GOT3 (cell line): Measurements from ENCODE around the gene WDR89.
"Not testable (repeated sequence)": the region's sequence is repeated elsewhere in the genome, so short reads cannot be mapped to it uniquely, and the experiment has no call there.

Experiments
- DNase-seq: peaks from one replicate; lab custom pipeline; 2025; ENCODE audit warnings: mixed read lengths; lab: John Stamatoyannopoulos, UW

WDR89 gene

DNA sequence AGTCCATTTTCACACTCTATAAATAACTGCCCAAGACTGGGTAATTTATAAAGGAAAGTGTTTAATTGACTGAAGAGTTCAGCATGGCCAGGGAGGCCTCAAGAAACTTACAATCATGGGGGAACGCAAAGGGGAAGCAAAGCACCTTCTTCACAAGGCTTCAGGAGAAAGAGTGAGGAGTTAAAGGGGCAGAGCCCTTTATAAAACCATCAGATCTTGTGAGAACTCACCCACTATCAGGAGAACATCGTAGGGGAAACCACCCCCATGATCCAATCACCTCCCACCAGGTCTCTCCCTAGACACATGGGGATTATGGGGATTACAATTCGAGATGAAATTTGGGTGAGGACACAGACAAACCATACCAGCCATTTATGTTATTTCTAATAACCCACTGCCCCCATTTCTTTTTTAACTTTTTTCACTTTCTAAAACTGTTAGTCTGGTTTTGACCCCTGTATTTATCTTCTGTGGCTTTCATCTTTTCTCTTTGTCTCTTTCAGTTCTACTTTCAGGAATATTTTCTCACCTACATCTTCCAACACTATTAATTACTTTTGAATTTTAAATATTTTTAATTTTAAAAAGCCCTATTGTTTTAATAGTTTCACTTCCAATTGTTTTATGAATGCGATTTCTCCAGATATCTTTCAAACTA, 44.5 kb downstream of the WDR89 start:
- DNase-seq: no peak

DNA sequence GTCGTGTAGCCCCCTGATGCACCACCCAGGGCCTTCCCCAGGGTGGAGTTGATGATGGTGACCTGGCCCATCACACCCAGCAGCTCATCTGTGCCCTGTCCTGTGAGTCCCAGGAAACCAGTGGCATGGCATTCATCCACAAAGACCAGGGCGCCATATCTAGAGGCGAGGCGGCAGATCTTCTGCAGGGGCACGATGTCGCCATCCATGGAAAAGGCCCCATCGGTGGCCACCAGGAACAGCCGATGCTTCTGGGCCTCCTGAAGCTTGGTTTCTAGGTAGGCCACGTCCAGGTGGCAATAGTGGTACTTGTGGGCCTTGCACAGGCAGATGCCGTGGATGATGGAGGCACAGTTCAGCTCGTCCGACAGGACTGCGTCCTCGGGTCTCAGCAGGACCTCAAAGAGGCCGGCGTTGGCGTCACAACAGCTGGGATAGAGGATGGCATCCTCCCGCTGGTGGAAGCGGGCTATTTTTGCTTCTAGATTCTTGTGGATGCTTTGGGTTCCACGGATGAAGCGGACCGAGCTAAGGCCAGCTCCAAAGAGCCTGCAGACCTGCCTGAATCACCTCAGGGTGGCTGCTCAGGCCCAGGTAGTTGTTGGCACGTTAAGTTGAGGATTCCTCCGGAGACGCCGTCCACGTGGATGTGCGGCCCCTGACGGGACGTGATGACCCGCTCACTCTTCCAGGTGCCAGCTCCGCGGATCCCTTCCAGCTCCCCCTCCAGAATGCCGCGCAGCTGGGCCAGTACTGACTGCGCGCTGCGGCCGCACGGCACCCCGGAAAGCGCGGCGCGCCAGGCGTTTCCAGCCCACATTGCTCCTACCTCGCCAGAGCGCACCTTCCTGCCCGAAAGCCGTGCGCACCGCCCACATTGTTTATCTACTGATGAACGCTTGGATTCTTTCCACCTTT, 47.0 kb downstream of the WDR89 start:
- DNase-seq: no peak

DNA sequence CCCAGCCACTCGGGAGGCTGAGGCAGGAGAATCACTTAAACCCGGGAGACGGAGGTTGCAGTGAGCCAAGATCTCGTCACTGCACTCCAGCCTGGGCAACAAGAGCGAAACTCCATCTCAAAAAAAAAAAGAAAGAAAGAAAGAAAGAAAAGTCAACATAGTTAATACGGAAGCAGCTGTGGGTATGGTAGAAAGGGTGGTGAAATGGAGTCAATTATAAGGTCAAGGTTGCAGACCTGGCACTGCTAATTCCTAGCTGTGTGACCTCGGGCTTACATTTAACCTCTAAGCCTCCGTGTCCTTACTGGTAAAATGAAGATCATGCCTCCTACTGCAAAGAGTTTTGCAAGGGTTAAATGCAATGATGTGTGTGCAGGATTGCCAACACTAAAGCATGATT, 58.6 kb downstream of the WDR89 start:
- not testable (repeated sequence) for DNase-seq

GRCh38 chr14:63581491-63581890, 60.2 kb downstream of the WDR89 start:
- no peak for DNase-seq

DNA sequence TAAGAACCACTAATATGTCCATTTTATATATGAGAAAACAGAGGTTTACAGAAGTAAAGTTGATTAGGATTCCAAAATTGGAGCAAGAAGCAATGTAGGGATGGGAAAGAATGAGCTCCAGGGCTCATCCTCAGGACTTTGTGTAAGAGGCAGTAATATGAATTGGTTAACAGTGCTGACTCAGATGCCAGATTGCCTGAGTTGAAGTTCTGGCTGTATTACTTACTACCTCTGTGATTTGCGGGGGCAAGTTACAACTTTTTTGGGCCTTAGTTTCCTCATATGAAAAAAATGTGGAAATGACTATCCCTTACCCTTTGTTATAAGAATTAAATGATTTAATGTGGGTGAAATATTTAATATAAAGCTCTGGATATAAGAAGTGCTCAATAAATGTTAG, 63.4 kb downstream of the WDR89 start:
- no peak for DNase-seq

- no peak for DNase-seq
Observed at GRCh38 chr14:63573581-63573980, 68.1 kb downstream of the WDR89 start.

DNA sequence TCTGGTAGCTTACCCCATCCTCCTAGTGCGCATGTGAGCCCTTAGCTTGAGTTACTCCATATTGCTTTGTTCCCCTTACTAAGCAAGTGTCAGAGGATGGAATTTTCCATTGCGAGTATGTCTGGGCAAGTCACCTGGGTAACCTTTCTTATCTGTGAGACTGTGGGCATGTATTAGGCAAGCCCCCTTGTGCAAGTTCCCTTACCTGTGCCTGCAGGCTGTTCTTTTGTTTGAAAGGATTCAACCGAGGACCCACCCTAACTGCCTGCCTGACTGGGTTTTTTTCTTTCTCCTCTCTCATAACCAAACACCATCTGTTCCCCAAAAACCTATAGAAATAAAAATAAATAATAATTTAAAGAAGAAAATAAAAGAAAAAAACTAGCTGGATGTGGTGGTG, 76.2 kb downstream of the WDR89 start:
- DNase-seq: no peak

- no peak for DNase-seq
Observed at GRCh38 chr14:63564318-63564717, 77.4 kb downstream of the WDR89 start.

DNA sequence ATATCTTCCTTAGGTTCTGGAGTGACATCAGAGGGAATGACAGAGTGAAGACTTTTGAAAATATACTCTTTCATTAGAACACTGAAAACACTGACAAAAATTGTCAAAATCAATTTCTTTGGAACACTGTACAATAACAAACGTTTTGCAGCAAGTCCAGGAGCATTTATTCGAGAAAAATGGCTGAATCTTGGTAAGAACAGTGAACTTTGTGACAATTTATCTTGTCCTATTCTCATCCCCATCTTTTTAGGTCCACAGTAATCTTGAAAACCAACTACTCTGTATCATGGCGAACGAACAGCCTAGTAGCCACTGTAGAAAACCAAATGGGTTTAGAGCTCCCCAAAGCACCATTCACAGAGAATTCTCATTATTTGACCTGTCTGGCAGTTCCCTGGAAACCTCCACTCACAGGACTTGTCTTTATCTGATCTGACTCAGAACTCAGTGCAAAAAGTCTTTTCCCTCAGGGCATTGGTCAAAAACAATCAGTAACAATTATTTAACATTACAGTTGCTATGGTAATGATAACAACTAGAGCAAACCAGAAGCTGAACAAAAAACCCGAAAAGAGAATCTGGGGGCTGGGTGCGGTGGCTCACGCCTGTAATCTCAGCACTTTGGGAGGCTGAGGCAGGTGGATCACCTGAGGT, 78.2 kb downstream of the WDR89 start:
- no peak for DNase-seq

DNA sequence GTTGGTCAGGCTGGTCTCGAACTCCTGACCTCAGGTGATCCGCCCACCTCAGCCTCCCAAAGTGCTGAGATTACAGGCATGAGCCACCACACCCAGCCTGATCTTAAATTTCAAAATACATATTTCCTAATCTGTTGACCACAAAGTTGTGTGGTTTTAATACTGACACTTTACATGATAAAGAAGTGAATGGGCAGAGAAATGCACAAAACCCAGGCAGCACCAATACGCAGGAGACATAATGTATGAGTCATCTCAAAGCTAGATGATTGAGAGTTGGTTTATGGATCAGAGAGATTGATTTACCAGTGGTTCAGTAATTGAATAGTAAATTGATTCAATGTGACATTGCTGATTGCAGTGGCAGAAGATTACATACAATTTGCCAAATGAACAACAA, 79.3 kb downstream of the WDR89 start:
- DNase-seq: no peak

DNA sequence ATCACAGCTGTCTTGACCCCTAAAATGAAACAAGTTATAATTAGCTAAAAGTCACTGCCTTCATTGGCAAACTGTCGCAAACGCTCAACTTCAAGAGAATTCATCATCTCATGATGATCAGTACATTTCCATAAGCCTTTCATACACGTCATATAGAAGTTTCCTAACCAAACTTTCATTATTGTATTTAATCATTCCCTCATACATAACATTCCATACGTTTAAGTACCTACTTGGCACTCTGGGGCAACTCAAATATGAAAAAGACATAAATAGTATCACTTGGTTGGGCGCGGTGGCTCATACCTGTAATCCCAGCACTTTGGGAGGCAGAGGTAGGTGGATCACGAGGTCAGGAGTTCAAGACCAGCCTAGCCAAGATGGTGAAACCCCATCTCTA, 86.1 kb downstream of the WDR89 start:
- no peak for DNase-seq

DNA sequence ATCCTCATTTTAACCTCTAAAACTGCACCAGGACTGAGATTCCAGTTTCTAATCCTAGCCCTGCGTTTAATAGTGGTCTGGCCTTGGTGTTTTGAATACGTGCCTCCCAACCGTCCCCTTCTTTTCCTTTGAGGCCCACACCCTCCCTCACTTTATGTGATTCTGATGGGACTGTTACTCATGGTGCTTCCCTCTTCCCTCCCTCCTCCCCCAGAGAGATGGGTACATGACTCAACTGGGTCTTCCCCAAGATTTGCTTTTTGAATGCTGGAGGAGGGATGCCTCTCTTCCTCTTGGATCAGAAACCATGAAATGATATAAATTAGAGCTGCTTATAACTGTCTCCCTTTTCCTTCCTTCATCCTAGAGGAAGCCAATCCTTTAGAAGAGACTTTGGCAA, 90.3 kb downstream of the WDR89 start:
- no peak for DNase-seq

DNA sequence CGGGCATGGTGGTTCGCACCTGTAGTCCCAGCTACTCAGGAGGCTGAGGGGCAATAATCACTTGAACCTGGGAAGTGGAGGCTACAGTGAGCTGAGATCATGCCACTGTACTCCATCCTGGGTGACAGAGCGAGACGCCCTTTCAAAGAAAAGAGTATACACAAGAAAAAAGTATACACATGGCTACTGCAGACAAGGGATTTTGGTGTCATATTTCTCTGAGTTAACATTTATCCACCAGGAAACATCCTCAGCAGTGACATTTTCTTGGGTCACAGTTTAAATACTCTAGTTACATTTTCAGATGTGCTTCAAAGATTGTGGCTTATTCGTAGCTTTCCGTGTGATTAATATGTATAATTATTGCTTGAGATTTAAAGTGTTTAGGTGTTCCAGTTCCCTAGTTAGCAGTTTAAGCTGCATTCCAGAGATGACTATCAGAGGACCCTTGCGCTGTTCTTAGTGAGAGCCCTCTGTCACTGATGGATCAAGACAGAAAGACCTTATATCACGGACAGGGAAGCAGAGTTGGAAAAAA, 93.8 kb downstream of the WDR89 start:
- DNase-seq: no peak
